ENCODE results near the gene SYNC.

Gene SYNC

DNA sequence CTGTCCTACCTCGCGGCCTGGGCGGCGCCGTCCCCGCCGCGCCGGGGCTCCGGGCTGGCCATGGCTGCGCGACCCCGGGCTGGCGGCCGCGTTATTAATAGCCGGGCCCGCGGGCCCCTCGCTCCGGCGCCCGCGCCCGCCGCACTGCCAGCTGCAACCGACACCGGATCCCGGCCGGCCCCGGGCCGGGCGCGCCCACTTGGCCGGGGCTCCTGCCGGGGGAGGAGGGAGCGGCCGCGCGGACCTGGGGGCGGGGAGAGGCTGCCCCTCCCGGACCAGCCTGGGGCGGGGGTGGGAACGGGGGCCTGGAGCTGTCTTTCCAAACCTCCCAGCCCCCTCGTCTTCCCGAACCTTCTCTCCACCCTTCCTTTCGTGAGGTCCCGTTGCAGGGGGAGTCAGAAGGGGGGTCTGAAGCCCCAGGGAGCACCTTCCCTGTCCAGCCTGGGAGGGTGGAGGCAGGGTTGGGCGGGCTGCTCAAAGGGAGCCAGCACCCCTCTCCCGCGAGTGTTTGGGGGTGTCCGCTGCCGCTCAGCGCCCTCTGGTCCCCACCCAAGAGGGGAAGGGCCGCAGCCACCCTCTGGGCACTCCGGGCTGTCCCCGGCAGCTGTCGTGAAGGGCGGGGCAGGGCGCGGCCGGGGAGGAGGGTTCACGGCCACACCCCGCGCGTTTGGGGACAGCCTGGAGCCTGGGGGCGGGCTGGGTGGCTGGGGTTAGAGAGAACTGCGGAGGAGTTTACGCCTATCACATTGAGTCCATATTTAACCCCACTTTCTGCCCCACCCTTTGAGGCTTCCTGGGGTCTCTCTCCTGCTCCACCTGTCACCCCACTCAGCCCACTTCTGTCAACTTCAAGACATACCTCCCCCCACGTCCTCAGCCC is at the start of gene SYNC:
Gene SYNC, minus strand, starts transcription at position 172 of the 880 bp plus-strand sequence. Its CDS starts 110 bp downstream, at position 62.
- FAIRE-seq = no peak

DNA sequence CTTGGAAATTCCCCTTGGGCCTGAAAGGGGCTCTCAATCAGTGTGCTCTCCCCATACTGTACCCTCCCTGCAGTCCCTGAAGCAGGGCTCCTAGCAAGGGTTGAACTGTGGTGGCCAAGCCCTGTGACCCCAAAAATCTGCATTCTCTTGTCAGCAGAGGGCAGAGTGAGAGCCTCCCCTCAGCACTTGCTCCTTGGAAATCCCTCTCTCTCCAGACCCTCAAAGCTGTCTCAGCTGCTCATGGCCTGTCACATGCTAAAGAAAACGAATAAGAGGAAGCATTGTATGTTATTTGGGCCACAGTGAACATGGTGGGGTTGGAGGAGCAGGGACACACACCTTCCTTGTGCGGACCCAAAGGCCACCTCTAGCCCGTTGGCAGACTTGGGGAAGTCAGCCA is 47.2 kb upstream of the SYNC start:
- FAIRE-seq = no peak
- no peak for DNase-seq (ENCODE audit: low spot score)

More for the DNA sequence above, at the start of gene SYNC:
- DNase-seq (ENCODE audit: low spot score) = peak; percentile 57

- no peak for DNase-seq (ENCODE audit: low spot score)
- FAIRE-seq = no peak
Observed at GRCh38 chr1:32749332-32749731, 46.8 kb upstream of the SYNC start.

- no peak for FAIRE-seq
- no peak for DNase-seq (ENCODE audit: low spot score)
Observed at GRCh38 chr1:32748926-32749325, 46.4 kb upstream of the SYNC start.

GRCh38 chr1:32748348-32748747 is 45.8 kb upstream of the SYNC start:
- DNase-seq (ENCODE audit: low spot score) (no peak), FAIRE-seq (no peak)

DNA sequence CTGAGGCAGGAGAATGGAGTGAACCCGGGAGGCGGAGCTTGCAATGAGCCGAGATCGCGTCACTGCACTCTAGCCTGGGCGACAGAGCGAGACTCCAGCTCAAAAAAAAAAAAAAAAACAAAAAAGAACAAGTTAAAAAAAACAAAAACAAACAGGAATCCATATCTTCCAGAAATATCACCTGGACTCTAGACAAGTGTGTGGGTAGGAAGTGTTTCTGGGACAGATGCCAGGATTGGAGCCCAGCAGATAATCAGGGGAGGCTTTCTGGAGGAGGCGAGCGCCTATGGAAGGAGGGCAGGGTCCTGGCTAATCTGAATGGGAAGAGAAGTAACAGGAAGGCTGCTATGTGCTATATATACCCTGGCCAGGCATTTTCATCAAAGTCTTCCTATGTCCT is 43.6 kb upstream of the SYNC start:
- no peak for FAIRE-seq
- no peak for DNase-seq (ENCODE audit: low spot score)

GRCh38 chr1:32744071-32744425 is 41.5 kb upstream of the SYNC start:
- DNase-seq (ENCODE audit: low spot score) (no peak), FAIRE-seq (no peak)

DNA sequence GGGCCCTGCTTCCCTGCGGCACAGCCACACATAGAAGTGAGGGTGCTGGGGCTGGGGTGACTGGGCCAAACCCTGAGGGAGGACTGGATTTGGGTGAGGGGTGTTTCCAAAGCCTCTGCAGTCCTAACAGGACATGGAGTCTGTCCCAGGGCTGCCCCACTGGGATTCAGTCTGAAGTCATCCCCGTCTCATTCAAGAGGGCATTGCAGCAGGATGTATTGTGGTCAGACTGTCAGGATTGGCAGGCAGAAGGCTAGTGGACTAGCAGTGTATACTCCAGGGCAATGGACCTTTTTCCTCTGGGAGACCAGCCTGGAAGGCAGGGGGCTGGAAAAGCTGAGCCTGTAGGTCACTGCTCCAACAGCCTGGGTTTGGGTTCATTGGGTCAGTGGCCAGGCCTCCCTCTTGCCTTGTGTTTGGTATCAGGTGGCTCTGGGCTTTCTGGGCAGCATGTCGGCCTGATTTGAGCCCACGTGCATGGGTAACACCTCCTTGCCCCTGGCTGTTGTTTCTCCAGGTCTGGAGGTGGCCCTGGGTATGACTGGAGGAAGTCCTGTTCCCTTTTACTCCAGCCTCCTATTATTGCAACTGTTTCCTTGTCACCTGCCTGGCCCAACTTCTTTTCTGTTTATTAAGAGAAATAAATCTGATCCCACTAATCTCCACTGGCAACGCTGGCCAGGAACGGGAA is 41.0 kb upstream of the SYNC start:
- DNase-seq (ENCODE audit: low spot score) (peak; percentile 34), FAIRE-seq (no peak)

DNA sequence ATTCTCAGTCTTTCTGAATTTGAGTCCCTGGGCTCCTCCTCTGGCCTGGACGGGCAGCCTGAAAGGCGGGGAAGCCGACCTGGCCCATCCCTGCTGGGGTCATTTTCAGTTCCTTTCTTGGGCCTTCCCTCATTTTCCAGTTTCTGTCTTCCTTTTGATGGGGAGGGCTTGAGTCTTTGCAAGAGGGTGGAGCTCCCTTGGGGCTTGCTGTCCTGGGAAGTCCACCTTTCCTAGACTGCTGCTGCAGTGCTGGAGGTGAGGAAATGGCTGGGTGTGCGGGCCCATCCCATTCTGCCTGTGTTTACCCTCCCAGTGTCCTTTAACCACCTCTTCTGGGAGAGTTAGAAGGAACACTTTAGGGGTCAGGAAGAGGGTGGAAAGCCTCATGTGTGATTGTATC is 40.4 kb upstream of the SYNC start:
- FAIRE-seq = no peak
- DNase-seq (ENCODE audit: low spot score) = no peak

DNA sequence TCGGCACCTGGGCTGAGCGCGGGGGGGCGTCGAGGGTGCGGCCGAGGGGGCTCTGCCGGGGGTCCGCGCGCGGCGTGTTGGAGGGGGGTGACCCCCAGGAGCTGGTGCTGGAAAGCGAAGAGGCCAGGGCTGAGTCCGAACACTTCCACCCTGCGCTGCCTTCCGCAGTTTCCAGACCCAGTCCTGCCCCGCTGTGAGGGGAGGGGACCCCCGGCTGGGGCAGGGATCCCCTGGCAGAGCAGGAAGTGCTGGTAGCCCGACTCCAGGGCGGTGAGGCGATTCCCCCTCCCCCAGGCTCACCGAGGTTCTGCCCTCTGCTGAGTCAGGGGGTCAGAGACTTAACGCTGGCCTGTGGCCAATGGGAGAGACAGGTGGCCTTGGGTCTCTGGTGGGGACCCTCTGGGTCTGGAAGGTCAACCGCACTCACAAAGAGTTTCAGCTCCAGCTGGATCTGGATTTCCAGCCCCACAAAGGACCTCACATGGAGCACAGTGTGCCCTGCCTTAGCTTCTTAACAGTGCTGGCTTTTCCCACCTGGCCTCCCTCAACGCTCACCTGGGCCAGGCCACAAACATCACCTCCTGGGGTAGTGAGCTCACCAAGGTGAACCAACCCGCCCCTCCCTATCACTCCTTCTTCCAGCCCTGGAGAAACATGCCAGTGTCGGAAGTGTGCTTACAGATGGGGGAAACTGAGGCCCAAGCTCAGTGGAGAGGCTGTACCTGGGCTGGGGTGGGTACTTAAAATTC is 39.8 kb upstream of the SYNC start:
- no peak for DNase-seq (ENCODE audit: low spot score)
- FAIRE-seq = no peak

- FAIRE-seq (no peak), DNase-seq (ENCODE audit: low spot score) (no peak)
Observed at GRCh38 chr1:32741413-32742198, 39.0 kb upstream of the SYNC start.

- DNase-seq (ENCODE audit: low spot score) = no peak
- FAIRE-seq = no peak
Observed at GRCh38 chr1:32741059-32741412, 38.5 kb upstream of the SYNC start.

DNA sequence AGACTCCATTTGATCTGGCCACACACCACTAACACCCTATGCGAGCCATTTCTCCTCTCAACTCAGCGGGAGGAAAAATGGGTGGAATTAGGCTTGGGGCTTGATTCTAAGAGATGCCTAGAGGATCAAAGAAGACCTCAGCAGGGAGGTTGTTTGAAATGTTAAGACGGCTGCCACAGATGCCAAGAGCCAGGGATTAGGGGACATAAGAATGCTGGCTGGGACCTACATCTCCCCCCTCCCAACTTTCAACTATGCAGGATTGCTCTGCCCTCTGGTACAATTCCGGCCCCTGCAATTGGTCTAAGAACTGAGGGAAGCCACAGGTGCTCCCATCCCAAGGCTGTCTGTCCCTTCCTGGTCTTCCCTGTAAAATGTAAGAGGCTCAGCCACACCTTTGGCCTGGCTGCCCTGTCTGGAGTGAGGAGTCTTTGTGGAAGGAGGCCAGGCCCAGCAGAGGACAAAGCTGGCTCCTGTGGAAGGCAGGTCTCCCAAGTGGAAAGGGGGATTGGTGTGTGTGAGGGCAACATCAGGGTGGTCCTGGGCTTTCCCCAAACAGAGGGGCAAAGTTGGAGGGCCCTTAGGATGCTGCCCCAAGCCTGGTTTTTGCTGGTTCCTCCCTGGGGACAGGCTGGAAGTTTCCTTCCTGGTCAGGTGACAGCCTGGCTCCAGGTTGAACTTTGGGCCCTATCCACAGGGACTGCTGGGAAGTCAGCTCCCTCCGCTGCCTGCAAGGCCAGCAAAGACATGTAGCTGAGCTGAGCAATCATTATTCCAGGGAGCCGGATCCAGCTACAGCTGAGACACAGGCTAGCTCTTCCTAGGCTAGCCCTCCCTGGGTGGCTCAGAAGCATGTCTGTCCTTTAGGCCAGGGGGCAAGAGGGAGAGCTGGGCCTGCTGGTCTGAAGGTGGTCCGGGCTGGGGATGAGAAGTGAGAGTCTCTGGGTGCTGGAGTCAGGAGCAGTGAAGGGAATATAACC is 34.5 kb upstream of the SYNC start:
- no peak for FAIRE-seq
- no peak for DNase-seq (ENCODE audit: low spot score)

GRCh38 chr1:32733582-32734321 is 31.2 kb upstream of the SYNC start:
- no peak for DNase-seq (ENCODE audit: low spot score)
- FAIRE-seq = no peak

- DNase-seq (ENCODE audit: low spot score) (no peak), FAIRE-seq (no peak)
Observed at GRCh38 chr1:32729254-32730046, 26.9 kb upstream of the SYNC start.

- DNase-seq (ENCODE audit: low spot score) (no peak), FAIRE-seq (no peak)
Observed at GRCh38 chr1:32728413-32729077, 26.0 kb upstream of the SYNC start.

DNA sequence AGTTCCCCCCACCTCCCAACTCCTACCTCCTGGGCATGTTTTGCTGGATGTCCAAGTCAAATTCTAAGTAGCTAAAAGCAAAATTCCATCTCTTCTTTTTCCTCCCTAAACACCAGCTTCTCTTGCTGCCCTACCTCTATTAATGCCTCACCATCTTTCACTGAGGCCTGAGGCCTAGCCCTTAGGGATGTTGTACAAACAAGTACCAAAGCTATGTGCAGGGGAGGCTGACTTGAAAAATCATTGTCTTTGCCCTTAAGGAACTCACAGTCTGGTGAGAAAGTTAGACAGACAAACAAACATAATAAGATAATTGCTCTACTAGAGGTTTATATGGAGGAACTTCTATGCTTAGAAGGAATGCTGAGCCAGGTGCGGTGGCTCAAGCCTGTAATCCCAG is 25.3 kb upstream of the SYNC start:
- DNase-seq (ENCODE audit: low spot score) (no peak), FAIRE-seq (no peak)

- FAIRE-seq (no peak), DNase-seq (ENCODE audit: low spot score) (no peak)
Observed at GRCh38 chr1:32725615-32725982, 23.0 kb upstream of the SYNC start.
